Esophagus squamous epithelium (tissue), 5 donors: ENCODE measurements around the gene TECPR2. TPM values are rescaled to one million over a fixed set of nuclear protein-coding genes. Genes with fewer than 3 reads are reported as not detected.

Source experiments
- DNase-seq: peaks from one replicate; lab custom pipeline; 2025; lab: John Stamatoyannopoulos, UW
- H3K27ac ChIP-seq, 4 donors: fragments of 200-600 bp; sonication (generic); one replicate each; pipeline ENCODE4 v1.5.1; 2016 to 2019; ENCODE audit warnings: mild to moderate bottlenecking in 1 of 4
- H3K27me3 ChIP-seq, 4 donors: fragments of 200-600 bp; sonication (generic); 1 replicate in 3 of 4; 2 replicates in 1 of 4; pipeline versions ENCODE4 v1.5.1 to v1.6.0; 2017 to 2021; ENCODE audit warnings: antibody characterized with exemption in 1 of 4
- H3K36me3 ChIP-seq, 3 donors: fragments of 200-600 bp; sonication (generic); one replicate each; pipeline ENCODE4 v1.5.1; 2016 to 2019
- H3K4me1 ChIP-seq, 3 donors: fragments of 200-600 bp; sonication (generic); one replicate each; pipeline ENCODE4 v1.5.1; 2017 to 2019
- H3K4me3 ChIP-seq, 4 donors: fragments of 200-600 bp; sonication (generic); 1 replicate in 3 of 4; 2 replicates in 1 of 4; pipeline ENCODE4 v1.5.1; 2016 to 2019; ENCODE audit warnings: mild to moderate bottlenecking in 2 of 4, moderate library complexity in 1 of 4
- H3K9me3 ChIP-seq, 3 donors: fragments of 200-600 bp; sonication (generic); one replicate each; pipeline ENCODE4 v1.5.1; 2016 to 2019
- POLR2A ChIP-seq, 4 donors: fragments of 450-650 bp; IDR thresholded peaks; one replicate each; pipeline ENCODE4 v1.6.1; 2017; ENCODE audit warnings: antibody characterized with exemption in 4 of 4, mild to moderate bottlenecking in 4 of 4, moderate library complexity in 3 of 4
- WGBS, 2 donors: methylation state at CpG; one replicate each; pipeline ENCODE4 v1.1.5; 2018; 5-methylcytosine and 5-hydroxymethylcytosine counted together
- intact Hi-C: fragments of 100-400 bp; cut with DNase I; formaldehyde crosslinking; loops from one replicate; pipeline ENCODE4 v1.15.0; 2022
- total RNA-seq, 4 donors: library from RNA; depleted of rRNA; stranded (reverse); fragments of >200 nt; gene quantifications; one replicate each; pipeline ENCODE4 v1.1.0, GENCODE V29; 2016
- TF ChIP-seq, protein P1 (sequence below), 6 experiments: fragments of 450-650 bp in 4 of 6; fragments of 200-600 bp in 2 of 6; sonication (generic) in 2 of 6; IDR thresholded peaks; one replicate each; pipeline ENCODE4 v1.5.1; 2016 to 2019; ENCODE audit warnings: antibody characterized with exemption in 6 of 6, mild to moderate bottlenecking in 4 of 6, moderate library complexity in 4 of 6
- donor health status: DM: yes; HTN: yes; CAD: no.

TECPR2 gene
- total RNA-seq, 4 donors from 2014 or later, result 5.4 to 18.1 (median 12.9) TPM

DNA sequence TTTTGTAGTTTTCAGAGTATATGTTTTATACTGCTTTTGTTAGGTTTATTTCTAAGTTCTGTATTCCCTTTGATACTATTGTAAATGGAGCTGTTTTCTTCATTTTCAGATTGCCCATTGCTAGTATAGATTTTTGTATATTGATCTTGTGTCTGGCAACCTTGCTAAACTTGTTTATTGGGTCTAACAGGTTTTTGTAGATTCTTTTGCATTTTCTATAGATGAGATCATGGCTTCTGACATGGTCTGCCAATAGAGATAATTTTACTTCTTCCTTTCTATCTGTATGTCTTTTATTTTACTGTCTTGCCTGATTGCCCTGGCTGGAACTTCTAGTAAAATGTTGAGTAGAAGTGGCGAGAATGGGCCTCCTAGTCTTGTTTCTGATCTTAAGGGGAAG, 106.5 kb downstream of the TECPR2 start:
- peak overlapping the region in 2 of 4 donors; percentile 43 to 56 for H3K27ac ChIP-seq
- 88 to 89% methylated on average over 1 of the region's 1 CpG for WGBS, 2 donors
- intact Hi-C loops, result no loop called here

DNA sequence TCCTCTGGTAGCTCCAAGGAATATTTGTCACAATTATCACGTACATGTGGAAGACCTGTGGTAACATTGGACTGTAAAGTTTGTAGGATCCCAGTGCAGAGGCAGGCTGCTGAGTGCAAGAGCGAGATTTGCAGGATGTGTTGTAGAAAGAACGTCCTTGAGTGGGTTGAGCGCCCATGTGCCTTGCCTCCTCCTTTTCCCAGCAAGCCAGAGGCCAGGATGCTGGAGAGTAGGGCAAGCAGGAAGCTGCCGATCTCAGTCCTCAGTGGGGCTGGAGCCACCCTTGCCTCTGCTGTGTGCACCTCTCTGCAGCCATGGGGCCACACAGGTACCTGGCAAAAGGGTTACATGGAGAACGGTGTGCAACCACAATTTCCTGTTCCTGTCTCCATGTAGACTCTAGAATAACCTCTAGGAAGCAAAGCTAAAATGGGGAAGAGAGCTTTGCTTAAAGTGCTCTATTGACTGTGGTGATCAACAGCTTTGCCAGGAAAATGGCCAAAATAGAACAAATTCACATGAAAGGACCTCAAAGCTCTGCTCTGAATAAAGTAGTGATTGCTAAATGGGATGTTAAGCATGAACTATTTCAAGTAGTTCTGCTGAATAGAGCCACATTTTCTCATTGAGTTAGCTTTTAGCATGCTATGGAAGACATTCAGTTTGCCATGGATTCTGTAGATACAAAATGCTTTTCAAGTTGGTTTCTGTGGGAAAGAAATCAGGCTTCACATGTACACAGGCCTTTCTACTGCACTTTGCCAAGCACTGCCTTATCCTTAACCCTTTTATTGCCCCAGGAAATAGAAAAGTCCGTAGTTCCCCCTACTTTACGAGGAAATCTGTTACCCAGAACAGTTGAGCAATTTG, 109.4 kb downstream of the TECPR2 start:
- DNase-seq, result no peak
- peaks cover 0 to 10% (median 3%) of the 10 kb centered on the region in 3 donors for H3K36me3 ChIP-seq
- no peaks in the 10 kb centered on the region for H3K9me3 ChIP-seq
- no peak overlapping the region for H3K4me3 ChIP-seq
- TF ChIP-seq, protein P1, sequence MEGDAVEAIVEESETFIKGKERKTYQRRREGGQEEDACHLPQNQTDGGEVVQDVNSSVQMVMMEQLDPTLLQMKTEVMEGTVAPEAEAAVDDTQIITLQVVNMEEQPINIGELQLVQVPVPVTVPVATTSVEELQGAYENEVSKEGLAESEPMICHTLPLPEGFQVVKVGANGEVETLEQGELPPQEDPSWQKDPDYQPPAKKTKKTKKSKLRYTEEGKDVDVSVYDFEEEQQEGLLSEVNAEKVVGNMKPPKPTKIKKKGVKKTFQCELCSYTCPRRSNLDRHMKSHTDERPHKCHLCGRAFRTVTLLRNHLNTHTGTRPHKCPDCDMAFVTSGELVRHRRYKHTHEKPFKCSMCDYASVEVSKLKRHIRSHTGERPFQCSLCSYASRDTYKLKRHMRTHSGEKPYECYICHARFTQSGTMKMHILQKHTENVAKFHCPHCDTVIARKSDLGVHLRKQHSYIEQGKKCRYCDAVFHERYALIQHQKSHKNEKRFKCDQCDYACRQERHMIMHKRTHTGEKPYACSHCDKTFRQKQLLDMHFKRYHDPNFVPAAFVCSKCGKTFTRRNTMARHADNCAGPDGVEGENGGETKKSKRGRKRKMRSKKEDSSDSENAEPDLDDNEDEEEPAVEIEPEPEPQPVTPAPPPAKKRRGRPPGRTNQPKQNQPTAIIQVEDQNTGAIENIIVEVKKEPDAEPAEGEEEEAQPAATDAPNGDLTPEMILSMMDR (IDR thresholded peaks at IDR 0.05), result no peak
- TF ChIP-seq POLR2A (IDR thresholded peaks at IDR 0.05), result no peak
- intact Hi-C loops, result no loop called here
- H3K4me1 ChIP-seq, result peaks cover 0 to 28% (median 7%) of the 10 kb centered on the region in 3 donors
- WGBS, 2 donors, result 68 to 76% methylated on average over 7 to 8 of the region's 8 CpGs
- peak overlapping the region in 2 of 4 donors; percentile 28 to 37 for H3K27ac ChIP-seq
- no peaks in the 10 kb centered on the region for H3K27me3 ChIP-seq

More for the DNA sequence above, 106.5 kb downstream of the TECPR2 start:
- Histone ChIP-seq H3K4me3 (no peak overlapping the region), H3K4me1 (peaks cover 0 to 28% (median 7%) of the 10 kb centered on the region in 3 donors), H3K27me3 (no peaks in the 10 kb centered on the region), H3K9me3 (no peaks in the 10 kb centered on the region), H3K36me3 (peaks cover 0 to 38% (median 3%) of the 10 kb centered on the region in 3 donors)
- TF ChIP-seq POLR2A (IDR thresholded peaks at IDR 0.05), result no peak
- TF ChIP-seq, protein P1 (IDR thresholded peaks at IDR 0.05), result no peak
- DNase-seq, result no peak

DNA sequence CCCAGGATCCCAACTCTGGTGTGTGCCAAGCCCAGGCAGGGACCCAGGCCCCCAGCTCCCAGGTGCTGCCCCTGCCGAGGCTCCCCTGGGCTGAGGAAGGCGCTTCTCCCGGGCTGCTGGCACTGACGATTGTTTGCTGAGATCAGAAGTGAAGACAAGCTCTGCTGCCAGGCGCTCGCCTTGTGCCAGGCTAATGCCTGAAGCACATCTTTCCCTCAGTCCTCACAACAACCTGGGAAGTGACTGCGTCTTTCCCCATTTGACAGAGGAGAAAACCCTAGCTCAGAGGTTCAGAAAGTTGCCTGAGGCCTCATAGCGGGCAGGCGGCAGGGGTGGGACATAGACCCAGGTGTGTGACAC, 110.0 kb downstream of the TECPR2 start:
- intact Hi-C loops, result no loop called here
- WGBS, 2 donors, result 17 to 70% methylated on average over 2 of the region's 9 CpGs
- no peaks in the 10 kb centered on the region for H3K27me3 ChIP-seq

DNA sequence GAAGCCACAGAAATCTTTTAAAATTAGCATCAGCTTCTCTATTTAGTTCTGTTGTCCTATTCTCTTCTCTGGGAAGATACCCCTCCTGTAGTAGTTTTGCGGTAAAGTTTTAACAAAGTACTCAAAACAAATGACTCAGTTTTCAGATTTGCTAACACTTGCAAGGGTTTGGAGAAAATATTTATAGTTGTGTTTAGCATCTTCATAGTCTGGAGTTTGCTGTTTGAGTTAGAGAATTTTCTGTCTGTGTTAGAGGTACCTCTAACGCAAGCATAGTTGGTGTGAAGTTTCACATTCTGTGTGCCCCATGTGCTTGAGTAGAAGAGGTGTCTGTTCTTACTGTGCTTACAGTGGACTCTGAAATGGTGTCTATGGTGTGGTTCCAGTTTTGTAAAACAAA, 110.8 kb downstream of the TECPR2 start:
- DNase-seq, result no peak
- no peak overlapping the region for H3K4me3 ChIP-seq
- H3K9me3 ChIP-seq, result no peaks in the 10 kb centered on the region
- TF ChIP-seq, protein P1 (IDR thresholded peaks at IDR 0.05), result no peak
- TF ChIP-seq POLR2A (IDR thresholded peaks at IDR 0.05), result no peak
- H3K4me1 ChIP-seq, result peaks cover 0 to 27% (median 7%) of the 10 kb centered on the region in 3 donors
- 85 to 96% methylated on average over 2 of the region's 2 CpGs for WGBS, 2 donors
- intact Hi-C loops, result no loop called here
- no peaks in the 10 kb centered on the region for H3K27me3 ChIP-seq
- H3K27ac ChIP-seq, result no peak overlapping the region
- H3K36me3 ChIP-seq, result peaks cover 0 to 3% (median 3%) of the 10 kb centered on the region in 3 donors

More for the DNA sequence above, 110.0 kb downstream of the TECPR2 start:
- H3K27ac ChIP-seq, result peak overlapping the region in 2 of 4 donors; percentile 28 to 37
- DNase-seq, result no peak
- no peaks in the 10 kb centered on the region for H3K9me3 ChIP-seq
- H3K4me1 ChIP-seq, result peaks cover 0 to 28% (median 7%) of the 10 kb centered on the region in 3 donors
- TF ChIP-seq, protein P1 (IDR thresholded peaks at IDR 0.05), result no peak
- peaks cover 0 to 4% (median 3%) of the 10 kb centered on the region in 3 donors for H3K36me3 ChIP-seq
- H3K4me3 ChIP-seq, result no peak overlapping the region

DNA sequence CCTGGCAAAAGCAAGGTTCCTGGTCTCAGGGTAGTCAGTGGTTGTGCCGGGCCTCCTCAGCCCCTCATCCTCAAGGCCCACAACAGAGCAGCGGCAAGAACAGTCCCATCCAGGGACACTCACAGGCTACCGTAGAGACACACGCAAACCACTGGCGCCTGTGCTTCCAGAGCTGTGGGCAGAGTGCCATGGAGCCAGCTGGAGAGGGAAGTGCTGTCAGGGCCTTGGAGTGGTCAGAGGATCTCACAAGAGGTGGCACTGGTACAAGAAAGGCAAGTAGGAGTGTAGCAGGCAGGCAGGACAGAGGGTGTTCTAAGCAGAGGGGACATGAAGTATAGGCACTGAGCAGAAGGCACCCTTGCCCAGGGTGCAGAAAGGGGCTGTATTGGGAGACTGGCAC, 112.2 kb downstream of the TECPR2 start:
- no peak for DNase-seq
- Histone ChIP-seq H3K36me3 (peaks cover 0 to 3% (median 0%) of the 10 kb centered on the region in 3 donors), H3K4me1 (peaks cover 5 to 23% (median 7%) of the 10 kb centered on the region in 3 donors), H3K9me3 (no peaks in the 10 kb centered on the region), H3K27me3 (no peaks in the 10 kb centered on the region), H3K4me3 (no peak overlapping the region), H3K27ac (no peak overlapping the region)
- 18% methylated on average over 2 of the region's 5 CpGs; no CpG with 5 or more reads in 1 of the 2 donors for WGBS, 2 donors
- no peak for TF ChIP-seq POLR2A (IDR thresholded peaks at IDR 0.05)
- TF ChIP-seq, protein P1 (IDR thresholded peaks at IDR 0.05), result no peak
- intact Hi-C loops, result no loop called here
